Measurements from ENCODE around the gene PCDHA12.

The PCDHA12 gene

GRCh38 chr5:140925806-140926442, 50.8 kb downstream of the PCDHA12 start, which contains the start of gene PCDHAC1:
PCDHAC1 (plus strand) TSS chr5:140926299; CDS start chr5:140926893, 594 bp downstream.
- H3K4me3 ChIP-seq (ENCODE audit: low read depth, low read length): peak within 1 kb of the TSS; percentile 28
- no peak for DNase-seq (ENCODE audit: low read depth)

GRCh38 chr5:140926443-140927227, 51.5 kb downstream of the PCDHA12 start:
- H3K4me3 ChIP-seq (ENCODE audit: low read depth, low read length): peak overlapping the region; percentile 28
- no peak for DNase-seq (ENCODE audit: low read depth)

- H3K4me3 ChIP-seq (ENCODE audit: low read depth, low read length): peak overlapping the region; percentile 28
- DNase-seq (ENCODE audit: low read depth): no peak
Observed at GRCh38 chr5:140927228-140927573, 52.1 kb downstream of the PCDHA12 start.

Data from skeletal muscle cell (primary cell).